Hematopoietic multipotent progenitor cell treated with erythropoietin and hydrocortisone succinate and interleukin-3 and kit ligand, for 15 days (in vitro differentiated cells): ENCODE results near the gene TBL1XR1.
"Not testable (repeated sequence)": the region's sequence is repeated elsewhere in the genome, so short reads cannot be mapped to it uniquely, and the experiment has no call there.

Experiments used
- DNase-seq: peaks from one replicate; pipeline ENCODE4 v3.0.0-alpha.2; 2015; ENCODE audit warnings: low spot score

TBL1XR1 gene

DNA sequence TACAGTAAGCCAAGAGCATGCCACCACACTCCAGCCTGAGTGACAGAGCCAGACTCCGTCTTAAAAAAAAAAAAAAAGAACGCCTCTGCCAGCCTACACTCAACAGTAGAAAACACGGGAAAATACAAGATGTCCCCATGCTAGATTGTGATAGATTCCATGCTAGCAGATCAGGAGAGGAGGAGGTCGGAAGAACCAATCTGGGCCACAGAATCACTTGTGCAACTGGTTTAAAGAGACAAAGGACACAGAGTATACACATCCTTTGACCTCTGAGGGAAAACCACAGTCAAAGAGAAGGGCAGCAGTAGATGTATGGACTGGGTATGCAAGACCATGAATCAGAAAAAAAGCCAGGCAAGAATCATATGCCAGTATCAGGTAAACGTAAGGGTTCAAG, 15.9 kb downstream of the TBL1XR1 start:
- DNase-seq, result no peak

- no peak for DNase-seq
These were observed 16.8 kb downstream of the TBL1XR1 start for GRCh38 chr3:177180506-177180905.

DNA sequence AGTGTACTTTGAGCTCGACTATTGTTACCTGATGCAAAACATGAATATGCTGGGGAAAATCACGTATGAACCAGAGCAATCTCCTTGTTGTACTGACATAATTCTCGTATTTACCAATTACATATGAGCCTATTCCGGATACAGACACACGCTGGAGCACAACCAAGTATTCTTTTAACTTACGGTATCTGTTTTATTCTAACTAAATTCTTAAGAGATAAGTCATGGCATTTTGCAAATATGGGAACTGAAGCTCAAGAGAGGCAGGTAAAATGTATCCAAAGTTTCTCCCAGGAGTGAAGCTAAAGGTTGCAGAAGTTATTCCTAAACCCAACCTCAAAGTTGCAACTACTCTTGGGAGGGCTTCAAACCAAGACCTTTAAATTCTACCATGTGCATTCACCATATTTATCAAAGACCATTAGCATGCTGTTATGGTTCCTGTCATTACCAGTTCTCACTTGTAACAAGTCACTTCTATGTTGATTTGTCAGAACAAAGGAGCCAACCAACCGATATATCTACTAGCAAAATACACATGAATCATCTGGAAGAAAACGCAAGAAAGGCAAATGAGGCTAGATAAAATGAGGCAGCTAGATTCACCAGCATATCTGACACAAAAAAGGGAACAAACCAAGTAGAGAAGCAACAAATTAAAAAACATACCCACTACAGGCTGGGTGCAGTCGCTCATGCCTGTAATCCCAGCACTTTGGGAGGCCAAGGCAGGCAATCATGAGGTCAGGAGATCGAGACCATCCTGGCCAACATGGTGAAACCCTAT, 17.8 kb downstream of the TBL1XR1 start:
- no peak for DNase-seq

DNA sequence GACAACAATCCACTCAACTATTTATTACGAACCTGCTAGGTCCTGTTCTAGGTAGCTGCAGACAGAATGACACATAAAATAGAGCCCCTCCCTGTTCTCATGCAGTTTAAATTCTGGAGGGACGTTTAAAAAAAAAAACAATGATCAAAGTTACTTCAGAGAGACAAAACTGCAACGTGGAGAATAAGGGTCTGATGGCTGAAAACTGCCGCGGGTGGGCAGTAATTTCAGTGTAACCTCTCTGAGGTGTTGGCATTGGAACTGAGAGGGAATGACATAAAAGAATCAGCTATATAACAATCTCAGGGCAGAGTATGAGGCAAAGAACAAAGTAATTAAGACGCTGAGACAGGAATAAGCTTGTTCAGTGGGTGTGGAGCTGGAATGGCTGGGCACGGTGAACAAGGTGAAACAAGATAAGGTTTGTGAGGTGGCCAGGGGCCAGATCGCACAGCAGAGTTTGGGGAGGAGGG, 19.5 kb downstream of the TBL1XR1 start:
- no peak for DNase-seq

- DNase-seq, result no peak
These were observed 22.6 kb downstream of the TBL1XR1 start for GRCh38 chr3:177174607-177175170.

DNA sequence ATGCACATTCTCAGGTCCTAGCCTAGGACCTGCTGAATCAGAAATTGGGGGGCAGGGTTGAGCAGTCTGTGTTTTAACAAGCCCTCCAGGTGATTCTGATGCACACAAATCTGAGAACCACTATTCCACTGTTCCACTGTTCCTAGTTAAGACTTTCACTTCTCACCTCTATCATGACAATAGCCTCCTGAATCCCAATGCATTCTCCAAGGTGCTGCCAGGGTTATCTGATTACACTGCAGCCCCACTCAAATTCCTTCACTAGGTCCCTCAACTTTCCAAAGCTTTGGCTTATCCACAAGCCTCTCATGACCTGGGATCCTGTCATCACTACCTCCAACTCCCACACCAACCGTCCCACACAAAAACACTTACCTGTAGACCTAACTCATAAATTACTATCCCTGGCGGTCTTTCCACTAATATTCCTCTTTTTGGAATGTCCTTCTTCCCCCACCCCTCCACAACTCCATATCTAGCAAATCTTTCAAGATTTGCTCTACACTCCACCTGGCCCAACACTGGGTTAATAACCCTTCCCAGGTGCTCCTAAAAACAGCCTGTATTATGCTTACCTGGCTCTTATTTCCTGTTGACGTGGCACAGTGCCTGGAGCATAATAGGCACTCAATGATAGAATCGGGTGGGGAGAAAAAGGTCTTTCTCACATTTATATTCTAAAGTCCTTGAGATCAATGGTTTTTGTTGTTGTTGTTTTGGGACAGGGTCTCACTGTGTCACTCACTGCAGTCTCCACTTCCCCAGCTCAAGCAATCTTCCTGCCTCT, 27.2 kb downstream of the TBL1XR1 start:
- no peak for DNase-seq

GRCh38 chr3:177168431-177168830, 28.9 kb downstream of the TBL1XR1 start:
- DNase-seq, result no peak

DNA sequence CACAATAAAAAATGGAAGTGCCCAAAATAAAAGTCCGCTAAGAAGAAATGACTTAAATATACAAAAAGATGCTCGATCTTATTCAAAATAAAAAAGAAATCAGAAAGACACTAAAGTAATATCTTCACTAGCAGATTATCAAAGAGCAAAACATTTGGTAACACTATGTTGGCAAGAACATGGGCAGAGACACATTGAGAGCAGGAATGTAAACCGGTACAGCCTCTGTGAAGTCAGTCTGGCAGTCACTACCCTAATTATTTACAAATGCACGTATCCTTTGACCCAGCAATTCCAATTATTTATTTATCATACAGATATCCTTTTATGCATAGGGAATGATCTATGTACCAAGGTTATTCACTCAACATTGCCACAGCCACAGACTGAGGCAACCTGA, 34.5 kb downstream of the TBL1XR1 start:
- DNase-seq, result no peak

GRCh38 chr3:177161603-177162002, 35.7 kb downstream of the TBL1XR1 start:
- DNase-seq, result not testable (repeated sequence)

- DNase-seq, result no peak
These were observed 38.8 kb downstream of the TBL1XR1 start for GRCh38 chr3:177158461-177158860.

DNA sequence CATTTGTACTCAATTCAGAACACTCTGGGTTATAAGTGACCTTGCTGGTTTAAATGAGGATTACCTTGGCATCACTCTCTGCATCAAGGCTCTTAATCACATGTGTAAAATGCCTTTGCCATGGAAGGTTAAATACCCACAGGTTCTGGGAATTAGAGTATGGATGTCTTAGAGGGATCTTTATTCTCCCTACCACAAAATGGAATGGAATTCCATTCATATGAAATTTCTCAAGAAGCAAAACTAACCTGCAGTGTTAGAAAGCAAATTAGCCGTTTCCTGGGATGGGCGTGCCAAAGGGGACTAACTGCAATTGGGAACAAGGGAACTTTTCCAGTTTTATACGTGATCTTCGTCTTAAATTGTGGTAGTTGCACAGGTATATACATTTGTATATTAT, 39.8 kb downstream of the TBL1XR1 start:
- DNase-seq, result no peak

DNA sequence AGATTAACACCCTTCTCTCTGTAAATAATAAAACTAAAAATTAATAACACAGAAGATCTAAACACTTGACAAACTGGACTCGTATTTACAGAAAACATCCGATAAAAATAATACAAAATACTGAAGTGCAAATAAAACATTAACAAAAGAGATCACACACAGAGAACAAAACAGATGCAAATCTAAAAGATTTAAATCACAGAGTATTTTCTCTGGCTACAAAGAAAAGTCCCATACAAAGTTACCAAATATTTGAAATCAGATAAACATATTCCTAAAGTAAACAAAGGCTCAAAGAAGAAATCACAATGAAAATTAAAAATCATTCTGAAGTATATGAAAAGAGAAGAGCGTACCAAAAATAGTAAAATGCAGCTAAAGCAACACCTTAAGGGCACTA, 42.5 kb downstream of the TBL1XR1 start:
- no peak for DNase-seq

GRCh38 chr3:177150970-177151627, 46.2 kb downstream of the TBL1XR1 start:
- peak; percentile 66 for DNase-seq

DNA sequence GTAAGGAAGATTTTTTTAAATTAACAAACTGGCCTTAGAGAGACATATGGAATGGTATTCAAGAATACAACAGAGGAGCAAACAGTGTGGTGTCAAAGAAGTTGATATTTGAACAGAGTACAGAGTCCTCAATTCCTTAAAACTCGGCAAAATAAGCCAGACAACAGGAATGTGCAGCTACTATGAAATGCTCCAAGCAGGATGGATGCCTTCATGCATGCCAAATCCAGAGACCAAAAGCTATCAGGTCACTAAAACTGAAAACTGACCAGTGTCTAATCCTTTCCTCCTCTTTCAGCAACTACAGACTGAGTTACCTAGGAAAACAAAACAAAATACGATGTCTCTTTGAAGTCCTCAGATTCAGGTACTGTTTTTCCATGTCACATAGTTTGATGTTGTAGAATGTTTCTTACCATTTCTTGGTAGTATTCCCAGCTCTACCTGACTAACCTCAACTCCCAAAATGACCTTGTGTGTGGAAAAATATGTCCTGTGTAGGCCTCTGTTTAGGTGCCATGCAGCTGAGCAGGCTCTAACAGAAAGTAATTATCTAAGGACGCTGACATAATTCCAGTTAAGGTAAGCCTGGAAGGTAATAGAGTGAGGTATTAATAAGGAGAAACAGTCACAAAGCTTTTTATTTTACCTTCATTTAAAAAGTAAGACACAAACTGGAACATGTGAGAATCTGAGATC, 46.9 kb downstream of the TBL1XR1 start:
- DNase-seq, result no peak

GRCh38 chr3:177149106-177149505, 48.2 kb downstream of the TBL1XR1 start:
- DNase-seq, result no peak

GRCh38 chr3:177147790-177148189, 49.5 kb downstream of the TBL1XR1 start:
- DNase-seq, result peak; percentile 19

GRCh38 chr3:177146646-177147045, 50.6 kb downstream of the TBL1XR1 start:
- DNase-seq, result no peak

- peak; percentile 21 for DNase-seq
These were observed 51.3 kb downstream of the TBL1XR1 start for GRCh38 chr3:177145954-177146353.

GRCh38 chr3:177145381-177145780, 51.9 kb downstream of the TBL1XR1 start:
- no peak for DNase-seq

- no peak for DNase-seq
These were observed 52.4 kb downstream of the TBL1XR1 start for GRCh38 chr3:177144922-177145321.

GRCh38 chr3:177141899-177142646, 55.2 kb downstream of the TBL1XR1 start:
- no peak for DNase-seq
